Cardiac muscle cell (in vitro differentiated cells and primary cell): ENCODE measurements around the gene PAPOLB. TPM values are rescaled to one million over a fixed set of nuclear protein-coding genes. Genes with fewer than 3 reads are reported as not detected.

Source experiments
- DNase-seq, 2 donors: peaks; one replicate each; pipeline versions ENCODE4 v3.0.0 to v3.0.0-alpha.2; 2010 to 2017; ENCODE audit warnings: low read depth in 1 of 2, low spot score in 1 of 2
- H3K27ac ChIP-seq: fragments of 200-600 bp; sonication (generic); 2 replicates; pipeline ENCODE4 v1.5.1; 2016
- H3K27me3 ChIP-seq: fragments of 200-600 bp; sonication (generic); 2 replicates; pipeline ENCODE4 v1.6.0; 2016; ENCODE audit warnings: control low read depth
- H3K36me3 ChIP-seq: fragments of 200-600 bp; sonication (generic); 2 replicates; pipeline ENCODE4 v1.5.1; 2016; ENCODE audit warnings: control low read depth
- H3K4me1 ChIP-seq: fragments of 200-600 bp; sonication (generic); 2 replicates; pipeline ENCODE4 v1.8.1; 2017; ENCODE audit warnings: low read depth, mild to moderate bottlenecking, mixed run types
- H3K4me3 ChIP-seq: fragments of 200-600 bp; sonication (generic); 2 replicates; pipeline ENCODE4 v1.5.1; 2016; ENCODE audit warnings: mild to moderate bottlenecking
- H3K9me3 ChIP-seq: fragments of 200-600 bp; sonication (generic); 2 replicates; pipeline ENCODE4 v1.5.1; 2017; ENCODE audit warnings: low read depth, mild to moderate bottlenecking, control low read depth
- CTCF ChIP-seq: IDR thresholded peaks from 2 replicates; pipeline ENCODE4 v1.5.1; 2012; ENCODE audit warnings: low read depth, mild to moderate bottlenecking, low read length
- polyA plus RNA-seq: library from polyadenylated mRNA; unstranded; fragments of >200 nt; fragmentation: Nextera tagmentation; extraction: Ambion mirVana; gene quantifications from 2 replicates; pipeline ENCODE4 v1.2.1, GENCODE V29; 2016
- total RNA-seq: library from RNA; depleted of rRNA; stranded (reverse); fragments of >200 nt; gene quantifications from 2 replicates; pipeline ENCODE4 v1.2.3, GENCODE V29; 2016

The PAPOLB gene
- total and polyA plus RNA-seq, 2 experiments from 2014 or later: 0.39 TPM; not detected in 1

- Histone ChIP-seq H3K27ac (no peak overlapping the region), H3K27me3 (no peaks in the 10 kb centered on the region), H3K9me3 (no peaks in the 10 kb centered on the region), H3K4me3 (no peak overlapping the region), H3K4me1 (no peaks in the 10 kb centered on the region), H3K36me3 (no peaks in the 10 kb centered on the region)
- DNase-seq: no peak
- TF ChIP-seq CTCF: no peak
Measured at GRCh38 chr7:4837803-4838625, 23.8 kb downstream of the PAPOLB start.

- Histone ChIP-seq H3K27ac (no peak overlapping the region), H3K27me3 (no peaks in the 10 kb centered on the region), H3K36me3 (no peaks in the 10 kb centered on the region), H3K4me1 (no peaks in the 10 kb centered on the region), H3K9me3 (no peaks in the 10 kb centered on the region), H3K4me3 (no peak overlapping the region)
- TF ChIP-seq CTCF: no peak
- DNase-seq: no peak
Measured at GRCh38 chr7:4837041-4837802, 24.6 kb downstream of the PAPOLB start.

- TF ChIP-seq CTCF: no peak
- Histone ChIP-seq H3K4me1 (no peaks in the 10 kb centered on the region), H3K27ac (no peak overlapping the region), H3K36me3 (no peaks in the 10 kb centered on the region), H3K4me3 (no peak overlapping the region), H3K9me3 (no peaks in the 10 kb centered on the region), H3K27me3 (no peaks in the 10 kb centered on the region)
- DNase-seq: no peak
Measured at GRCh38 chr7:4836206-4836661, 25.6 kb downstream of the PAPOLB start.

DNA sequence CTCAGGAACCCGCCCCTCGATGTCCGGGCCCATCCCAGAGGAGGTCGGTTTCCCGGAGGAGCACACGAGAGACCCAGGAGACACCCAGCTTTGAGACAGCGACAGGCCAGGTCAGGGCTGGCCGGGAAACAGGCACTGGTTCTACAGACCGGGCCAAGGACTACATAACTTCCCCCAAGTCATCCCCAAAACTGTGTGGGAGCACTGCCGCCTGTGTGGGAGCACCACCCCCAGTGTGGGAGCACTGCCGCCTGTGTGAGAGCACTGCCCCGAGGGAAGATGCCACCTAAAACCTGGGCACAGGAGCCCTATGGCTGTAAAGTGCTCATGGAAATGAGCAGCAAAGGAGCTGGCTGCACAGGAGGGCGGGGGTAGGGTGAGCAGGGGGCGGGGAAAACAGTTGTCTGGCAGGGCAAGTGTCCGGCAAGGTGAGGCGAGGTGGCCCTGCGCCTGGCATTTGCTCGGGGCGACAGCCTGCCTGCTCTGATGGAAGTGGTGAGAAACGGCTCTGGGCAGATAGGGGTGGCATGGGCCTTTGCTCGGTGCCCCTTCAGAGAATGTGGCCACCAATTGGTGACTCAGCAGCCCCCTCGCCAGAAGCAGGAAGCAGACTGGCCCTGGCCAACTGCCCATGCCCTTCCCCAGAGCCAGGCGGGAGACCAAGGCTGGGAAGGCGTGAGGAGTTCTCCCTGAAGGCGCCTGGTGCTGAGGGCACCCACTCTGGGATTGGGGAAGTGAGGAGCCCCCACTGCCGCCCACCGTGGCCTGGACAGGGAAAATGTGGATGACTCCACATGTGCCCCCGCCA lies 26.2 kb downstream of the PAPOLB start:
- no peak for TF ChIP-seq CTCF
- Histone ChIP-seq H3K27ac (no peak overlapping the region), H3K27me3 (no peaks in the 10 kb centered on the region), H3K36me3 (no peaks in the 10 kb centered on the region), H3K4me3 (no peak overlapping the region), H3K9me3 (no peaks in the 10 kb centered on the region), H3K4me1 (no peaks in the 10 kb centered on the region)
- DNase-seq: no peak
